Measurements from ENCODE around the gene PLA2G2E.
"Not testable (repeated sequence)": the region's sequence is repeated elsewhere in the genome, so short reads cannot be mapped to it uniquely, and the experiment has no call there.

PLA2G2E gene

DNA sequence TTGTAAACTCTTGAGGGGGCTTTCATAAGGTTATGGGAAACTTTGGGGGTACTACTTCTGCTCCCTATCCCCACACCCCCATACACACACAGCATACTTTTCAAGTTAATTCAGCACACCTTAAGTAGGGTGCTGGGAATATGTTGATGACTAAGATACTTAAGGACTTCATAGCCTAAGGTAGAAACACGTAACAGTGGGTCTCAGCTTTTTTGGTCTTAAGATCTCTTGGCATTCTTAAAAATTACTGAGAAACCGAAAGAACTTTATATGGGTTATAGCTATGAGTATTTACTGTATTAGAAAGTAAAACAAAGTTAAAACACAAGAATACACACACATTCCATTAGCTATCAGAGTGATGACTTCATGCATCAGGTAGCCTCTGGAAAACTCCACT is 39.1 kb downstream of the PLA2G2E start:
- no peak for DNase-seq

DNA sequence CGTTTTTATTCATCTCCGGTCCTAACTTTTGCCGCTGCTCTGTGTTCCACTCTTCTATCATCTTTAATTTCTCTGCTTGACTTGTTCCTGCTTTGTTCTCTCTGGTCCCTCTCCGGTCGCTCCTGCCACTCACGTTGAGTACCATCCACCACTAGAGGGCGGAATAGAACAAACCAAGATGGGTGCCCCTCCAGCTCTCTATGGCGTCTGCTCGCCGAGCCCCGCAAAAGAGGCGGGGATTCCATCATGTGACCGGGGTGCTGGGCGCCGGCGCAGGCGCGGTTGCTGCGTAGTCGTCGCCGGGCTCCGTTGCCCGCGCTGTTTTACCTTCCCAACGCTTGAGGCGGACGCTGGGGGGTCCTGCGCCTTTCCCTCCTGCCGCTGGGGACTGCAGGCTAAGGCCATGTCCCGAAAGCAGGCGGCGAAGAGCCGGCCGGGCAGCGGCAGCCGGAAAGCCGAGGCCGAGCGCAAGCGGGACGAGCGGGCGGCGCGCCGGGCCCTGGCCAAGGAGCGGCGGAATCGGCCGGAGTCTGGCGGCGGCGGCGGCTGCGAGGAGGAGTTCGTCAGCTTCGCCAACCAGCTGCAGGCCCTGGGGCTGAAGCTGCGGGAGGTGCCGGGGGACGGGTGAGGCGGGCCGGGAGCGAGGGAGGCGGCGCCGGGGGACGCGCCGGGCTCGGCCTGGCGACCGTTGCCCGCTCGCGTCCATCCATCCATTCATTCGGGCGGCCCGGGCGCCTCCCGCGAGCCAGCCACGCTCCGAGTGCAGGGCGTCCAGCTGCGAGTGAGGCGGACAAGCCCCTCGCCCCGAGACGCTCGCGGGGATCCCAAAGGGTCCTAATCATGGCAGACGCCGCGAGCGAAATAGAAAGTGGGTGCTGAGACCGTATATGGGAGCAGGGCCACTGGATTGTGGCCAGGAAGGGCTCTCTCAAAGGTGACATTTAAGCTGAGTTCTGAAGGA is 41.0 kb downstream of the PLA2G2E start, which contains the start of gene OTUD3:
Gene OTUD3 (plus strand): TSS at position 285 of the 961 bp plus-strand sequence. CDS start 119 bp downstream, at position 404.
- peak; percentile 68 to 97 (median 92) for DNase-seq

DNA sequence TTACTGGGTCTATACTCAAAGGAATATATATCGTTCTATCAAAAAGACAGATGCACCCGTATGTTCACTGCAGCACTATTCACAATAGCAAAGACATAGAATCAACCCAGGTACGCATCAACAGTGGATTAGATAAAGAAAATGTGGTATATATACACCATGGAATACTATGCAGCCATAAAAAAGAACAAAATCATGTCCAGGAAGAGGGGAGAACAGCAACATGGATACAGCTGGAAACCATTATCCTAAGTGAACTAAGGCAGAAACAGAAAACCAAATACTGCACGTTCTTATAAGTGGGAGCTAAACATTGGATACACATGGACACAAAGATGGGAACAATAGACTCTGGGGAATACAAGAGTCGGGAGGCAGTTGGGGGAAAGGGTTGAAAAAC is 42.6 kb downstream of the PLA2G2E start:
- DNase-seq: not testable (repeated sequence)

DNA sequence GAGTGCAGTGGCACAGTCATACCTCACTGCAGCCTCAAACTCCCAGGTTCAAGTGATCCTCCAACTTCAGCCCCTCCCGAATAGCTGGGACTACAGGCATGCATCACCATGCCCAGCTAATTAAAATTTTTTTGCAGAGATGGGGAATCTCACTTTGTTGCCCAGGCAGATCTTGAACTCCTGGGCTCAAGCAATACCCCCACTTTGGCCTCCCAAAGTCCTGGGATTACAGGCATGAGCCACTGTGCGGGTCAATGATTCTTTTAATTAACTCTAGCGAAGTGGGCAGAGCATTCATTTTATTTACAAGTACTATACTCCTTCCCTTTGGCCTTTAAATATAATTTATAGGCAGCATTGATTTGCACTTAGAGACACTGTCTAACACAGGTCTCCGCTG is 43.8 kb downstream of the PLA2G2E start:
- DNase-seq: no peak

DNA sequence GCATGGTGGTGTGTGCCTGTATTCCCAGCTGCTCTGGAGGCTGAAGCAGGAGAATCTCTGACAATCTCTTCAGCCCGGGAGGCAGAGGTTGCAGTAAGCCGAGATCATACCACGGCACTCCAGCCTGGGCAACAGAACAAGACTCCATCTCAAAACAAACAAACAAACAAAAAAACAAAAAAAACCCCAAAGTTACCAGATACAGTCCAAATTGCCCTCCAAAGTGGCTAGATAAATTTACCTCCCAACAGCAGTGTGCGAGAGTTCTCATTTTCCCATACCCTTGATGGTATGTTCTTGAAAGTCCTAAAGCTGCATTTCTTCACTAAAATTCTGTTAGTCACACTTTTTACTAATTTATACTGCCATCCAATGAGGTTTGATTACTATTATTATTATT is 44.2 kb downstream of the PLA2G2E start:
- no peak for DNase-seq

DNA sequence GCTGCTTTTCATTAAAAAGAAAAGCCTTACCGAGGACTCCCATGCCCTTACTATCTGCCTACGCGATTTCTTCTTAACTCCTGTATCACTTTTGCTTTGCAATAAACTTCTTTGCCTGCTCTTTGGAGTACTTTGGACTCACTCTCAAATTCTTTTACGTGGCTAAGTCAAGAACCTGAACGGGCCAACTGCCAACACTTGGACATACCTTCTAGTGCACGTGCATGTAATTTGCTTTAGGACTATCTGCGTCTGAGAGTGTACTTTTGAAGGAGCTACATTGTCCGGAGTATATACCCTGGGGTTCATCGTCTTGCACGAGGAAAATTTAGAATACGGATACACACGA is 44.8 kb downstream of the PLA2G2E start:
- DNase-seq: no peak

DNA sequence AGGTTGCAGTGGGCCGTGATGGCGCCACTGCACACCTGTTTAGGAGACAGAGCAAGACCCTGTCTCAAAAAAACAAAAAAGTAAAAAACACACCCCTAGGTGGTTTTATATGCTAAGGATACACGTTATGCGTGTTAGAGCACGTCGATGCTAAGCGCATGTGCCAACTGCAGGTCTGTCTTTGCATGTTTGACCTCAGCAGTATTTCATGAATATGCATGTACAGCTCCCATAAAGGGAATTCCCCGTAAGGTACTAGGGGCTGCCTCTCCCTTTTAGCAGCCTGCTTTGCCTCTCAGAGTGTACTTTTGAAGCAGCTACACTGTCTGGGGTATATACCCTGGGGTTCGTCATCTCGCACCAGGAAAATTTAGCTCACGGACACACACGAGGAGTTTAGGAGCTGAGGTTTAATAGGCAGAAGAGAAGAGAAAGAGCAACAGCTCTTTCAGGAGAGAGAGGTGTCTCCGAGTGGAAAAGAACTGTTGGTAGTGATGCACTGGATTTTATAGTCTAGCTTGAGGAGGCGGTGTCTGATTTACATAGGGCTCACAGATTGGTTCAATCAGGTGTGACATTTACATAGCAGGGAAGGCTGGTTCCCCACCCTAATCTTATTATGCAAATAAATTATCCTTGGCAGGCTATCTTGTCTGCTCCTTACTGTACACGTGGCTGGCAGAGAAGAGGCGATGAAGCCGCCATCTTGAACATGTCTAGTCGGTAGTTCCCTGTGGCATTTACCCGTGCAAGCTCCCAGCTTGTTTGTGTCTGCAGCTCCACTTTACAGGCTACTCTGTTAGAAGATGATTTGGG is 45.4 kb downstream of the PLA2G2E start:
- peak in 1 of 58 donors; percentile 40 for DNase-seq

DNA sequence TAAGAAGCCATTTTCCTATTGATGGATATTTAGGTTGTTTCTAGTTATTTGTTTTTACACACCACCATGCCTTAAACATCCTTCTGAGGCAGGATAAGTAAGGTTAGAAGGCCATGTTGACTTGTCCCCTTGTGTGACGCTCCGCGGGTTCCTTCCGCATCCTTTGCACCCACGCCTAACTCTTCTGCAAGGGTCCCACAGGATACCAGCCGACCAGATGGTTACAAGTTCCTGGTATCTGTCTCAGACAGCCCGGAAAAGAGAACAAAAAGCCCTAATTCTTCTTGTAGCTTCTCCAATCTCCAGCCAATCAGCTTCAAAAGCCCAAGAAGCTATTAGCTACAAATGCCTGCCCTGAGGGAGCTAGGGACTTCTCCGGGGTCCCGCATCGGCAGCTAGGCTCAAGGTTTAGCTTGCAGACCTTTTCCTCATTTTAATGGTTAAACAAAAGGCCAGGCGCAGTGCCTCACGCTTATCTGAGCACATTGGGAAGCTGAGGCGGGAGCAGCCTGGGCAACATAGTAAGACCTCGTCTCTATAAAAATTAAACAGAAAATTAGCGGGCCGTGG is 46.2 kb downstream of the PLA2G2E start:
- no peak for DNase-seq

DNA sequence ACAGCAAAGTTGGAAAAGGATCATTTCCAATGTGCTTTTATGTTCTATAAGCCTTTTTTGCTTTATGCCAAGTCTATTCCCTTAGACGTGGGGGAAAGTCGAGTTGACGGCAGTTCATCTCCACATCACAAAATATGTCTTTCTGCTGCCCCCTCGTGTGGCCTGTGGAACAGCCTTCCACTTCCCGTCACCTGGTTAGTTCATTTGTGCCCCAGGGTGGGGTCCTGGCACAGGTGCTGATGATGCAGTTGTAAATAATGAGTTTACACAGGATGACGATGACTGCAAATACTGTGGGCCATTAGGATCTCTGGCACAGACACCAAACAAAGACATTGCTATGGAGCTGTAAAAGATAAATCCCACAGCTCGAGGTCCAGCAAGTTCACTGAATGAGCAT is 51.2 kb downstream of the PLA2G2E start:
- DNase-seq: no peak
